Renal pelvis (tissue), 4 donors: ENCODE results near the gene APP. TPM values are rescaled to one million over a fixed set of nuclear protein-coding genes. Genes with fewer than 3 reads are reported as not detected.
A peak's percentile ranks its signal among the peaks of the same experiment; 100 is the strongest.
"Not testable (repeated sequence)": the region's sequence is repeated elsewhere in the genome, so short reads cannot be mapped to it uniquely, and the experiment has no call there.

Experiments
- DNase-seq: peaks from one replicate; pipeline ENCODE4 v3.0.0-alpha.2; 2013
- polyA plus RNA-seq, 3 donors: library from polyadenylated mRNA; unstranded; fragments of 120-200 nt; gene quantifications; one replicate each; pipeline ENCODE4 v1.2.1, GENCODE V29; 2013; ENCODE audit not compliant: insufficient read length in 3 of 3

The APP gene
- polyA plus RNA-seq, 3 donors, result 807 to 871 (median 813) TPM

DNA sequence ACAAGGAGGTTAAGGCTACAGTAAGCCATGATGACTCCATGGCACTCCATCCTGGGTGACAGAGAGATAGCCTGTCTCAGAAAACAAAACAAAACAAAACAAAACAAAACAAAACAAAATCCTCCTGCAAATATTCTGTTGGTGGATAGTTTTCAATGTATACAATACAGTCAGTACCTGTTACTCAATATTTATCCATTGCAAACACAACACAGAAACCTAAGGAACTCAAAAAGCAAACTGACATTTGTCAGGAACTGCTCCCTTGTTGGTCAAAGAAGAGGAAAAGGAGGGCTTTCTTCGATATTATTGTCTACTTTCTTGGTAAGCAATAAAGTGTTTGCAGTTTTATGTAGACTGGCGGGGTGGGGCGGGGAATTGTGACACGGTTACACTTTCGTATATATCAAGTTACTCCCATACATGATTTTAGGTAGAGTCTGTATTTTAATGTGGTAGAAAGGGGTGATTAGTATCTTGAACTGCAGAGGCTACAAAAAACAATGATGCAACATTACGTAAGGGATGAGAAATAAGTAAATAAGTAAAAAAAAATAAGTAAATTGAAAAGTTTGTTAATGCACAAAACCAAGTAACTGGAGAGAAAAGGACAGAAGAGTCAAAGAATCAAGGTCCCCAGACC lies 31.8 kb downstream of the APP start:
- DNase-seq, result no peak

DNA sequence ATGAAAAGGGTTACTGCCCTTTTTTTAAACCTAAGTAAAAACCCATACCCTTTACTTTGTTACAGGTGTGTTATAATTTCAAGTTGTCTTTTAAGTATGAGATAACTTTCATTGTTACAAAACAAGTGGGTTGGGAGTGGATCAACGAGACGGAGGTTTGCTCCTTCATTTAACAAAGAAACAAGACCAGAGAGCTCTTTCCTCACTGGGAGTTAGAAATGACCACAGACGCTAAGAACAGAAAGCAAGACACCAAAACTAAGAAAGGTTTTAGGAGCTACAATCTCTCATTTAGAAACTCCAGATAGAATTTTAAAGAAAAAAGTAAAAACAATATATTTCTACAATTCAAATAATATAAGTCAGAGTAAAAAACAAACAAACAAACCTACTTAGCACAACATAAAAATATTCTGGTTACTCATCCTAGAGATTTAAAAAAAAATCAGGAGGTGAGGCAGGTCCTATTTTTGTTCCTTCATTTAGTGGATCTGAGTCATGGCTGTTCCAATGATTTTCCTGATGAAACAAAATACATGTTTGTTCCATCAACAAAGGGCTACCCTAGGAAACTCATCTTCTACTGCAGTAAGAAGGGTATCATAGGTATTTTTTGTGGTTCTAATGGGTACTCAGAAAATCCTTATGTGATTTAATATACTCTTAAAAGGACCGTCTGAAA lies 33.0 kb downstream of the APP start:
- no peak for DNase-seq

DNA sequence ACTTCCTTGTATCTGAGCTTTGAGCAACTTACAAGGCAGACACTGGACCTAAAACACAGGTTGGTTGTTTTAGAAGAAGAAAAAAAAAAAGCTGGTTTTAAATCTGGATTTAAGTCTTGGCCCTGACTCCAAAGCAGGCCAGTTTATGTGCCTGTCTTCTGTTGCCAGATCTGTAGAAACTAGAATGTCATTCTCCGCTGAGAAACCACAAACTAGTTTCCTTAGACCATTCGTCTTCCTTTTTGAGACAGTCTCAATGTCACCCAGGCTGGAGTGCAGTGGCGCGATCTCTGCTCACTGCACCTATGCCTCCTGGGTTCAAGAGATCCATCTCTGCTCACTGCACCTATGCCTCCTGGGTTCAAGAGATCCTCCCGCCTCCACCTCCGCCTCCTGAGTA lies 33.9 kb downstream of the APP start:
- DNase-seq, result no peak

DNA sequence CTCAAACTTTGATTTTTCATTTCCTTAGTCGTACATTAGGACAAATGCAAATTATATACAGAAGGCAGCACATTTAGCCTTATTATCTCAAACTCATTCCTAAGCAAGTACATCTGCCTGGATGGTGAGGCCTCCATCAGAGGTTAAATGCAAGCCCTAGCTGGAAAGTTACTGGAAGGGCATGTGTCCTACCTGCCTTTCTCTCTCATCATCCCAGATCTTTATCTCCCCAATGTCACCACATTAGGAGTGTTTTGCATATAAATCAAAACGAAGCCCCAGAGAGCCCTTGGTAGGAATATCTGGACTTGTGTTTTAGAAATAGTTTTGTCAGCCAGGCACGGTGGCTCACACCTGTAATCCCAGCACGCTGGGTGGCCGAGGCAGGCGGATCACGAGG lies 35.0 kb downstream of the APP start:
- DNase-seq, result no peak

DNA sequence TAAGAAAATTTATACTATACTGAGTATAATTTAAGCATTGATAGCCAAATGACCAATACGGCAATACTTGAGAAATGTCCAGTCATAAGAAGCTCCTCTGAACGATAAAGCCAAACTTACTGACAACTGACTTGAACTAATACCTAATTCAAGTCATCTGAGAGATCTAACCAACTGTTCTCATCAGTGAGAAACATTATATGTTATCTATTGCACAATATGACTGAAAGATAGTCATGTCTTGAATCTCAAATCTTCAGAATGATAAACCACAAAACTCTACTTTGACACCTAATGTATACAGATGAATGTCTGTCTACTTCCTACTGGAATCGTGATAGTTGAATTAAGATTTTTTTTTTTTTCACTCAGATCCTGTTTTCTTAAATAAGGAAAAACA lies 39.0 kb downstream of the APP start:
- no peak for DNase-seq

DNA sequence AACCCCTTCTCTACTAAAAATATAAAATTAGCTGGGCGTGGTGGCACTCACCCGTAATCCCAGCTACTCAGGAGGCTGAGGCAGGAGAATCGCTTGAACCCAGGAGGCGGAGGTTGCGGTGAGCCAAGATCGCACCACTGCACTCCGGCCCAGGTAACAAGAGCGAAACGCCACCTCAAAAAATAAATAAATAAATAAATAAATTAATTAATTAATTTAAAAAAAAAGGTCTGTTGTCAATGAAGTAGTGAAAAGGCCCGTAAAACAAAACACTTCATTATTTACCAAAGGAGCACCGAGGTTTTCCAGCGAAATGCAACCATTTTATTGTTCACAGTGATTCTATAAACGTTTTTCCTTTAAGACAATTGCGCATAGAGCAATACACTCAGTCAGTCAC lies 39.5 kb downstream of the APP start:
- DNase-seq, result not testable (repeated sequence)

DNA sequence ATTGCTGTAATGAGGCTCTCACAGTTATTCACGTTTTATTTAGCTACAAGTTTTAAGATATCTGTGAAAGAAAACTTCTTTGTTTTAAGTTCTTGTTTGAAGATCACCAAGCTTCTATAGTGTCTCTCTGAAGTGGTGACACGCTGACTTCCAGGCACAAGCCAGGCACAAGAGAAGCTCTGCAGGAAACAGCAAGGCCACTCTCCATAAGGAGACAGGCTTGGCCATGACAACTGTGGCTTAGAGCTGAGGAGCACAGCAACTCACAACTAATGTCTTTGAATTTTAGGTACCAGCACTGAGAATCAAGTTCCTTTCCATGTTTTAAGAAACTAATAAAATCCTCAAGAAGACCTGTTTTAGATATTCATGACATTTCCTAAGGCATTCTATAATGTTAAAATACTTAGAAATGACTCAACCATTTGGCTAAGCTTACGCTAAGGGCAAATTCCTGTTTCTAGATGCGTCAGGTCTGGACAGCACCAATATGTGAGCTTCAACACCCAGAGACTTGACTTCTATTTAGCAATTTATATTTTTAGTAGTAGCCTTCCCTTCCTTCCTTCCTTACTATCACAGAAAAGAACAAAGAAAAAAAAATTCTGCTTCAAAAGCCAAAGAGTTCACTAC lies 40.2 kb downstream of the APP start:
- no peak for DNase-seq

DNA sequence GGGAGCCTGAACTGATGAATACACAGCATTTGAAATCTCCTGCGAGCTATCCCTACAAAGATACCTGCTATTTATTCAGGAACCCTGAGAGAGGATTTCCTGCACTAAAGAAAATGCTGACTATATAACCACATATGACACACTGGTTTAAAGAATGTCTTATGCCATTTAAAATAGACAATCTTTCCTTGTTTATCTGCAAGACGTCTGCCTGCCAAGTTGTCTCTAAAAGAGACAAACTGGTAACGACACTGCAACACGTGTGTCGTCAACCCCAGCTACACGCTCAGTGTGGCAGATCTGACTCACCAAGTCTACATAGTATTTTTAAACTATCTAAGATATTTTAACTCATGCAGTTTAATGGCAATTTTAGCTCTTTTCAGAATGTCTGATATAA lies 42.7 kb downstream of the APP start:
- DNase-seq, result no peak

DNA sequence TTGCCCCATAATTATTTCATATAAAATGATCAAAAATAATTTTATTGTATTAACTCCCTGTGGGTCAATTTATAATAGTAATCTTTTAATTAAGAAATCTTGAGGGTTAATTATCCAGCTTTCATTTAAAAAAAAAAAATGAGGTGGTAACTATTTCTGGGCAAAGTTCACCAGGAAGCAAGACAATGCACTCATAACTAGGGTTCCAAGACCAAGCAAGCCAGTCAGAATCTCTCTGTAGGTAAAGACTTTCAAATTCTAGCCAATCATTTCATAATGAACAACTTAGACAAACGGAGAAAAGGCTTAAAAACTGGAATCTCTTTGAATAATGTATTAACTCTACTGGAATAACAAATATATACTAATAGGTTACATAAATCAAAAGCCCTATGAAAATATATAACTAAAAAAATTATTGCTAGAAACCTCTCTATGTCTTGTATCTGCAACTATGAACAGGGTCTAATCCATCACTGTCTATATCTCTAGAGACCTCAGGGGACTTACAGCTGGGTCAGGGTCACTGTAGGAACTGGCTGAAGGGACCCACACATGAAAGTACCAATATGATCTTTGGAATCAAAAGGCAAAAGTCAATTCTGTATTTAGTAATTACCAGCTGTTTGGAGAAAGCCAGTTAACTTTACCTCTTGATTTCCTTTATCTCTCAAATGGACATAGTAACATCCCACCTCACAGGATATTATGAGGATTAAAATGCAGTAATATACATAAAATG lies 43.3 kb downstream of the APP start:
- DNase-seq, result no peak

DNA sequence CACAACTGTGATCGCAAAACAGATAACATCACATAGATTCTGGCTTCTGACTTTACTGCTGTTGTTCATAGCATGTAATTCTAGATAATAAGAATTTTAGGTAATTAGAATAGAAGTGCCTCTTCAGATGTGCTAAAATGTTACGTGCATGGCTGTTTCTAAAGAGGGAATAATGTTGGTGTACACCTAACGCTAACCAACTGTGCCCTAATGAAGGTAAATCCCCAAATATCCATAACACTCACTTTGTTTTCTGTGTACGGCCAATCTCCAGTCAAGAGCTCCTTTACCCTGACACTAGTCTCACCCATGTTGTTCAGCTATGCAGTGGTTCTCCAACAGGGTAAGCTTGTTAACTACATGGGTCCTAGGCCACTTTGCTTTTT lies 44.4 kb downstream of the APP start:
- no peak for DNase-seq

DNA sequence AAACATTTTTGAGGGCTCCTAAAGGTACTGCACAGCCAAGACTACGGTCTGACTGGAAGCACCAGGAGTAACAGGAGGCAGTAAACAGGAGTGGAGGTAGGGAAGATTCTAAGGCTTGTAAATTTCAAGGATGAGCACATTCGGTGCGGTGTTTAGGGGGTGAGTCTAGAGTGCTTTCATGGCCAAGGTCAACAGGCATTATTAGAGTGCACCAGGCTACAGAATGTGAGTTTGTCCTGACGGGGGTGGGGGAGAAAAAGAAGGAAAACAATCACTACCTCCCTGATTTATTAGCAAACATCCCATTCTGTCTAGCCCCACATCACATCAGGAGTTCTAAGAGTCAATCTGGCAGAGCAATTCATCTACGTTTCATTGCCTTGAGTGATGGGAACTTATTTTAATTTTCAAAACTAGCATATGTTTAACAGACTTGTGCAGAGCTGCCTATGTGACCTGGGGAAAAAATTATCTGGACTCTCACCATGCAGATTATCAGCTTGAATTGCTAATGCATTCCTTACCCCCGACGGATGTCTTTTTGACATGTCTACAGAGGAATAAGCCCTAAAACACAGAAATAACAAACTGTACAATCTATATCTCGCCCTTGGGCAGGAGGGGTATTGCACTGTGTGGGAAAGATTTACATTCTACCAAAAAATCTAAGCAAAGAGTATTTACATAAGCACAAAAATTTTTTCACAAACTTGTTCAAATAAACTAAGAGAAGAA lies 45.0 kb downstream of the APP start:
- no peak for DNase-seq

DNA sequence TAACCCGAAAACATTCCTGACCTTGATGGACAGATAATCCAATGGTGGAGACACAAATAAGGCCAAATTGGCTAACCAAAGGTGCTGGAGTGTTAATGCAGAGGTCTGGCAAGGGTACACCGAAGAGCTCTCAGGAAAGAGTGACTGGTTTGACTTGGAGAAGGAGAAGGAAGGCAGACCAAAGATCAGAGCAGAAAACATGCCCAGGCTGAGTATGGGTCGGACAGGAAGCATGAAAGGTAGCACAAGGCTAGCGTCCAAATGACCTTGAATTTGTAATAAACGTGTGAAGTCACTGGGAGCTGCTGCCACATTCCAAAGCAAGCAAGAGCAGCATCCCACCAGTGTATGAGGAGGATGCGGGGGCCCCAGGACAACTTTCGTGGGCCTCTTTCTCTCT lies 45.7 kb downstream of the APP start:
- DNase-seq, result no peak

DNA sequence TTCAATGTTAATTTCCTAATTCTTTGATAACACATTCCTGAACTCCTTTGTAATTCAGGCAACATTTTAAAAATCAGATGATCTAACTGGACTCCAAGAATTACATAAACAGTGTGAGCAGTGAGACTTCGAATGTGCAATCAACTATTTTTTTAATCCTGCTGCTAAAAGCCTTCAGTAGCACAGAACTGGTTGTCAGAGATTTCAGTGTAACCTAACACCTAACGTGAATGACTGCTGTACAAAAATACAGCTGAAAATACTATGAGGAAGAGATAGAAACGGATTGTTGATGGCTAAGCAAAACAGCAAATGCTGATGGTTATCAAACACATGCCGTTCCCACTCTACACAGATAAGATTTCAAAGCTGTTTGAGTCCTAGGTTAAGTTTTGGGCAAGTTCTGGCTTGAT lies 46.1 kb downstream of the APP start:
- no peak for DNase-seq

DNA sequence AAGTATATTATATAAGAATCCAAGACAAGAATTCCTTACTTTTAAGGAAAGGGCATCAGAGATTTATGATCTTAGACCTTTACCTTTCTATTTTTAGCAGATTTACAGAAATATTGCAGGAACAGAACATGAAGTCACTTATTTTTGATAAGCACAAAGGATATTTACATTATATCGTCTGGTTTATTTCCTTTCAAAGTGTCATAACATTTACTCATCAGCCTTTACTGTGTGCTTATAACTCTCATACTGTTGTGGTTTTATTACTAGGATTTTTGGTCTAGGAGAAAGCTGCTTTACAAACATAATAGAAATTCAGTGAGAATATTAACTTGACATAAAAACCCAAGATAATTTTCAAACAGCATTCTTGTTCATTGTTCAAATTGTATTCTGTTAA lies 47.6 kb downstream of the APP start:
- no peak for DNase-seq

DNA sequence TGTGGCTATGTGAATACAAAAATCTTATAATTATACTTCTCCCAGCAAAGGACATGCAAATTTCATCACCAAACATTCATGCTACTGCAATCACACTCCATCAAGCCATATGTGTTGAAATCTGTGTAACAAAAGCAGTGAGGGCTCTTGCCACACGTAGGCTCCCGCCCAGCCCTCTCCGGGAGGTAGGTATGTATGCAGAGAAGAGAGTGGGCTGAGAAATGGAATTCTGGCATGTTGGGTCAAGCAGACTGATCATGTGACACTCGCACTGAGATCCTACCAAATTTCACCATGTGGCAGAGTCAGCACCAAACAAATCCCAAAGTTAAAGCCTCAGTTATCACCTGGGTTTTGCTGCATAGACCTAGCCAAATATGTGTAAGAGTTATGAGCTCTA lies 49.7 kb downstream of the APP start:
- DNase-seq, result no peak

DNA sequence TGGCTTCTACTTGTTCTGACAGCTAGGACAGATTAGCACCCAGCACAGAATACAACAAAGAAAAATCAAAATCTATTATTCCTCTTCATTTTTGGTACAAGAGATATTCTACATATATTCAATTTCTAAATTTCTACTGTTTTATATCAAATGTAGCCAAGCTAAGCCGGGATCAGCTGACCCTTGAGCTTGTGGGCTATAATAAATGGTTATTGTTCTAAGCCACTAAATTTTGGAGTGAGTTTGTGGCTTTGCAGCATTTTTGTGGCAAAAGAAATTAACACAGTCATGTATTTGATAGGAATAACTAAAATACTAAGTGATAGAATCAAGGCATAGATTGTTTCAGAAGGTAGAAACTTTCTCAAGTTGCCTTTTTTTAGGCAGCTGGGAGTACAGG lies 50.7 kb downstream of the APP start:
- no peak for DNase-seq

DNA sequence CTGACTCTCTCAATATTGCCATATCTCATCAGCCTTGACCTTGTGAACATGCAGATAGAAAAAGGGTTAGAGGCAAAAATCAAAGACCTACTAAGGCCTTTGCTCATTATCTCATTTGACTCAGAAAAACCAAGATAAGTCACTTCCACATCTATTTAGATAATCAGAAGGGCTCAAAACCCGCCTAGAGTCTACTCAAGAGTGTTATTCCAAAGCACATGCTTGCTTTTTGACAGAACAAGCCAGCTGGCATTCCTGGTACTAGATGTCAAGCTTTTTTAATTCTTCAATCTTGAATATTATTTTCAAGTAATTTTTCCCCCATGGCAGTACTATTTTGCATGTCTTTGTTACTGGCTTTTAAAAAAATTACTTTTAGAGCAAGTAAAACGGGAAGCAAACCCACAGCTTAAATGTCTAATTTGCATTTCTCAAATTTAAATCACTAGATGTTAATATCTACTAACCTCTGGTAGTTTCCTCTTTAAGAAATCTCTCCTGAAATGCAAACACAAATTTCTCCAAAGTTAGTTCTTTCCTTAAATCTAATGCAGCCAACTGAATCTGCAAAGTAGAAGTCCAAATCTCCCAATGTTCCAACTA lies 51.5 kb downstream of the APP start:
- DNase-seq, result no peak

DNA sequence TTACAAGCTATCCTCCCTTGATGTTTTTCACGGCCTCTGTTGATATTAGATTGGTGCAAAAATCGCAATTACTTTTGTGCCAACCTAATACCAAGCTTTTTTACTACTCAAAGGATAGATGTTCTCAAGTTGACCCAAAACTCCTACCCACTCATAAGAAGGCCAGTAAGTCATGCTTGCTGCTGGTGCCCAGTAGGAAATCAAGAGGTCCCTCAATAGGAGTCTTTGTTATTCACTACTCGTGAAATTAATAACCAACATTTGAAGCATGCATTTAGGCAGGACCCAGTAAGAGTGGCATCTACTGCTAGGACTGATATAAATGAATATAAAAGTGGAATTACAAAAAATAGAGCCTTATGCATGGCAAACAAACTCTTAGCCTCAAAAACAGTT lies 52.6 kb downstream of the APP start:
- DNase-seq, result no peak

DNA sequence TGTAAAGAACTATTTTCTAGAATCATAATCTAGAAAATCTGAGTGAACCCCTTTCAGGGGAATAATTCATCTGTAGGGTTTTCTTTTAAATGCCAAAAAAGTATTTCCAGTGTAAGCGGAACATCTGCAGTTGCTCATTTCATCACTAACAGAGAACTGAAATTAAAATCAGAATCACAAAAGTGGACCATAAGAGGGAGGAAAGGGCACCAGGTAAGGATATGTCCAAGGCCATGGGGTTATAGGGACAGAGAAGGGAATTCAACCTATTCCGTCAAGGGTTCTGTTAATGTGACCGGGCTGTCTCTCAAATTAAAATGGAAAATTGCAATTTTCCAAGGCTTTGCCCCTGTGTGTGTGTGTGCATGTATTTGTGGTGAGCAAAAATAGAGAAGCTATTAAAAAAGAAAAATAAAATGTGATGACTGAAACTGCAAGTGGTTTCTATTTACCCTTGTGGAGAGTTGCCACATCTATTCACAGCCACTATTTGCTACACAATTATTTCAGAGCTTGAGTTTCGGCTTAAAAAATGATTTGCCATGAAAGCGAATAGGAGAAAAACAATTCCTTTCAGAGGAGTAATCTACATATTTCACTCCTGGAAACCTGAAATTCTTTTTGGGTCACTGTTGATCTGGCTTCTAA lies 53.1 kb downstream of the APP start:
- DNase-seq, result no peak

DNA sequence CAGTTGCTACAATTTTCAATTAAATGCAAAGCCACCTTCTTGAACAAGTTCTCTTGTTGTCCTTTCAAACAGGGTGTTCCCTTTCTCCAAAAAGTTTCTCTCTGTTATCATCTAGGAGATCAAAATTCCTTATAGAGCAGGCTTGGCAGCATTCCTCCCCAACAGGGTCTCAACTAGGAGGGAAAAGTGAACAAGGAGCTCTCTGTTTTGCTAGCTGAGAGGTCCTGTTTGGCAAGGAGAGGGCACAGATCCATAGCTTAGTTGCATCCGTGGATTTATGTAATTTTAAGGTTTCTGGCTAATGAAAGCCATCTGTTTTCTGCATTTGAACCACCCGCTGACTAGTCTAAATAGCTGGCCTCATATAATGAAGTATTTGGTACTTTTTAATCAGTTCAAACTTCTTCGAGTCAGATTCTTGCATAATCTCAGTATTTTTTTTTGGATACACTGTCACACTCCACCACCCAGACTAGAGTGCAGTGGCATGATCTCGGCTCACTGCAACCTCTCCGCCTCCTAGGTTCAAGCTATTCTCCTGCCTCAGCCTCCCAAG lies 54.0 kb downstream of the APP start:
- DNase-seq, result peak; percentile 44

DNA sequence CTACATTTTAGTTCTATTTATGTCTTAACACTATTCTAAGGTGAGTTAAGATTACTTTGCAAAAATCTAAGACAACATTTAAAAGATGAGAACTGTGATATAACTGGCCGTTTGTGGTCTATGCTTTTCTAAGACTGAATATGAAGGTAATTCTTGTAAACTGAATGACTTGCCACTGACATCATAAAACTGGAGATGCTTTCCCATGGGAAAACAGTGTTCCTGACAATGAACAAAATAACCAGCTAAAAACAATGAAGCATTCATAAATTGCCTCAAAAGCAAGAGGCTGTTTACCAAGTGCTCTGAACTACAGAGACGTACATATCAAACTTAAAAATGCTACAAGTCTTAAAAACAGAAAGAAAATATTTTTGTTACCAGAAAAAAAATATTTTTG lies 54.7 kb downstream of the APP start:
- DNase-seq, result no peak
